SK-N-SH treated with all-trans-retinoic acid at 6 μM for 48 hours (cell line): Measurements from ENCODE around the gene PANX1.
A peak's percentile ranks its signal among the peaks of the same experiment; 100 is the strongest.

Experiments
- ATAC-seq: fragments of 200-7000 bp; cut with Tn5 transposase; 3 replicates; pipeline ENCODE4 v1.9.1; 2020; ENCODE audit warnings: mild to moderate bottlenecking, moderate library complexity
- ARNTL ChIP-seq: fragments of 450-650 bp; formaldehyde crosslinking; IDR thresholded peaks from 2 replicates; pipeline ENCODE4 v1.5.0; 2020; ENCODE audit warnings: low read depth, mild to moderate bottlenecking, moderate library complexity, borderline replicate concordance
- BACH2 ChIP-seq: fragments of 250-450 bp; sonication (Bioruptor Pico); IDR thresholded peaks from 2 replicates; pipeline ENCODE4 v1.9.0; 2021; ENCODE audit warnings: mild to moderate bottlenecking, borderline replicate concordance
- CSDC2 ChIP-seq: fragments of 250-450 bp; sonication (Bioruptor Pico); IDR thresholded peaks from 2 replicates; pipeline ENCODE4 v1.5.0; 2020; ENCODE audit warnings: mild to moderate bottlenecking, moderate library complexity
- GLIS3 ChIP-seq: fragments of 250-450 bp; sonication (Bioruptor Pico); IDR thresholded peaks from 2 replicates; pipeline ENCODE4 v1.5.0; 2020; ENCODE audit warnings: mild to moderate bottlenecking, moderate library complexity
- OSR1 ChIP-seq: fragments of 250-450 bp; sonication (Bioruptor Pico); IDR thresholded peaks from 2 replicates; pipeline ENCODE4 v1.8.0; 2022; ENCODE audit warnings: moderate library complexity, mild to moderate bottlenecking, inconsistent platforms
- PATZ1 ChIP-seq: fragments of 250-450 bp; sonication (Bioruptor Pico); IDR thresholded peaks from 2 replicates; pipeline ENCODE4 v1.8.0; 2020; ENCODE audit warnings: mild to moderate bottlenecking, moderate library complexity, borderline replicate concordance
- POU6F1 ChIP-seq: fragments of 250-450 bp; sonication (Bioruptor Pico); IDR thresholded peaks from 2 replicates; pipeline ENCODE4 v1.8.0; 2021; ENCODE audit warnings: low read depth, mild to moderate bottlenecking, moderate library complexity, borderline replicate concordance
- PPARA ChIP-seq: fragments of 250-450 bp; sonication (Bioruptor Pico); IDR thresholded peaks from 2 replicates; pipeline ENCODE4 v1.5.0; 2020; ENCODE audit warnings: mild to moderate bottlenecking, borderline replicate concordance
- RARB ChIP-seq: fragments of 250-450 bp; sonication (Bioruptor Pico); IDR thresholded peaks from 2 replicates; pipeline ENCODE4 v1.8.0; 2021; ENCODE audit warnings: mild to moderate bottlenecking, moderate library complexity
- TCF4 ChIP-seq: fragments of 250-450 bp; sonication (Bioruptor Pico); IDR thresholded peaks from 2 replicates; pipeline ENCODE4 v1.8.0; 2021; ENCODE audit warnings: mild to moderate bottlenecking, moderate library complexity, borderline replicate concordance
- TOX ChIP-seq: fragments of 250-450 bp; sonication (Bioruptor Pico); IDR thresholded peaks from 2 replicates; pipeline ENCODE4 v1.8.0; 2021; ENCODE audit warnings: mild to moderate bottlenecking, moderate library complexity, borderline replicate concordance
- TSHZ2 ChIP-seq: fragments of 250-450 bp; sonication (Bioruptor Pico); IDR thresholded peaks from 2 replicates; pipeline ENCODE4 v1.5.0; 2020; ENCODE audit warnings: mild to moderate bottlenecking, moderate library complexity
- ZC3H10 ChIP-seq: fragments of 250-450 bp; sonication (Bioruptor Pico); IDR thresholded peaks from 2 replicates; pipeline ENCODE4 v1.5.1; 2021; ENCODE audit warnings: mild to moderate bottlenecking, moderate library complexity
- ZFP30 ChIP-seq: fragments of 450-650 bp; formaldehyde crosslinking; IDR thresholded peaks from 2 replicates; pipeline ENCODE4 v1.5.0; 2022; ENCODE audit warnings: mild to moderate bottlenecking, moderate library complexity
- ZNF565 ChIP-seq: fragments of 450-650 bp; formaldehyde crosslinking; conservative IDR thresholded peaks from 2 replicates; pipeline ENCODE4 v1.5.0; 2020; ENCODE audit warnings: low read depth, mild to moderate bottlenecking, moderate library complexity
- ZNF70 ChIP-seq: fragments of 450-650 bp; formaldehyde crosslinking; IDR thresholded peaks from 2 replicates; pipeline ENCODE4 v1.5.0; 2020; ENCODE audit warnings: mild to moderate bottlenecking, moderate library complexity
- ZNF8 ChIP-seq: fragments of 450-650 bp; formaldehyde crosslinking; IDR thresholded peaks from 2 replicates; pipeline ENCODE4 v1.5.0; 2020; ENCODE audit warnings: mild to moderate bottlenecking, moderate library complexity
- TF ChIP-seq, protein P1 (sequence below): fragments of 250-450 bp; sonication (Bioruptor Pico); IDR thresholded peaks from 2 replicates; pipeline ENCODE4 v1.5.1; 2021; ENCODE audit warnings: mild to moderate bottlenecking, moderate library complexity
- TF ChIP-seq, protein P2 (sequence below): fragments of 250-450 bp; sonication (Bioruptor Pico); IDR thresholded peaks from 2 replicates; pipeline ENCODE4 v1.5.1; 2020; ENCODE audit warnings: low read depth, mild to moderate bottlenecking, moderate library complexity

PANX1 gene

DNA sequence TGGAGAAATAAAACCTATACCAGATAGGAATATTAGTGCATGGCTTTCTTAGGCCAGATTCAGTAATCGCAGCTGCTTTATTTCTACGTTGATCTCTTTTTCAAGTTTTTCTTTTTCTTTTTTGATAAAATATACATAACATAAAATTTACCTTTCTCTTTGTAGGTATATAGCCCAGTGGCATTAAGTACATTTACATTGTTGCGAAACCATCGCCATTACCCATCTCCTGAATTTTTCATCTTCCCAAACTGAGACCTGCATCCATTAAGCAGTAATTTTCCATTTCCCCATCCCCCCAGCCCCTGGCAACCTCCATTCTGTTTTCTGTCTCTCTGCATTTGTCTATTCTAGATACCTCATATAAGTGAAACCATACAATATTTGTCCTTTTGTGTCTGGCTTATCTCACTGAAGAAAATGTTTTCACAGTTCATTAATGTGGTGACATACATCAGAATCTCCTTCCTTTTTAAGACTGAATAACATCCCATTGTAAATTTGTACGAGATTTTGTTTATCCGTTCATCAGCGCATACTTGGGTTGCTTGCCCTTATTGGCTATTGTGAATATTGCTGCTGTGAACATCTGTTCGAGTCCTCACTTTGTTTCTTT is 41.4 kb downstream of the PANX1 start:
- no peak for ATAC-seq
- TF ChIP-seq CSDC2 (CRISPR knock-in tag), result no peak

- TF ChIP-seq TSHZ2 (CRISPR knock-in tag) (no peak), RARB (no peak), ZNF565 (CRISPR knock-in tag) (no peak), TOX (CRISPR knock-in tag) (no peak), GLIS3 (CRISPR knock-in tag) (no peak), ZNF70 (no peak), ZNF8 (no peak), ZFP30 (CRISPR knock-in tag) (no peak), PPARA (CRISPR knock-in tag) (no peak), ZC3H10 (no peak), CSDC2 (CRISPR knock-in tag) (no peak), BACH2 (CRISPR knock-in tag) (no peak), POU6F1 (CRISPR knock-in tag) (no peak), ARNTL (CRISPR knock-in tag) (no peak), OSR1 (CRISPR knock-in tag) (no peak), PATZ1 (no peak), TCF4 (no peak)
- TF ChIP-seq, protein P1, sequence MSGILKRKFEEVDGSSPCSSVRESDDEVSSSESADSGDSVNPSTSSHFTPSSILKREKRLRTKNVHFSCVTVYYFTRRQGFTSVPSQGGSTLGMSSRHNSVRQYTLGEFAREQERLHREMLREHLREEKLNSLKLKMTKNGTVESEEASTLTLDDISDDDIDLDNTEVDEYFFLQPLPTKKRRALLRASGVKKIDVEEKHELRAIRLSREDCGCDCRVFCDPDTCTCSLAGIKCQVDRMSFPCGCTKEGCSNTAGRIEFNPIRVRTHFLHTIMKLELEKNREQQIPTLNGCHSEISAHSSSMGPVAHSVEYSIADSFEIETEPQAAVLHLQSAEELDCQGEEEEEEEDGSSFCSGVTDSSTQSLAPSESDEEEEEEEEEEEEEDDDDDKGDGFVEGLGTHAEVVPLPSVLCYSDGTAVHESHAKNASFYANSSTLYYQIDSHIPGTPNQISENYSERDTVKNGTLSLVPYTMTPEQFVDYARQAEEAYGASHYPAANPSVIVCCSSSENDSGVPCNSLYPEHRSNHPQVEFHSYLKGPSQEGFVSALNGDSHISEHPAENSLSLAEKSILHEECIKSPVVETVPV (CRISPR knock-in tag), result no peak
- TF ChIP-seq, protein P2, sequence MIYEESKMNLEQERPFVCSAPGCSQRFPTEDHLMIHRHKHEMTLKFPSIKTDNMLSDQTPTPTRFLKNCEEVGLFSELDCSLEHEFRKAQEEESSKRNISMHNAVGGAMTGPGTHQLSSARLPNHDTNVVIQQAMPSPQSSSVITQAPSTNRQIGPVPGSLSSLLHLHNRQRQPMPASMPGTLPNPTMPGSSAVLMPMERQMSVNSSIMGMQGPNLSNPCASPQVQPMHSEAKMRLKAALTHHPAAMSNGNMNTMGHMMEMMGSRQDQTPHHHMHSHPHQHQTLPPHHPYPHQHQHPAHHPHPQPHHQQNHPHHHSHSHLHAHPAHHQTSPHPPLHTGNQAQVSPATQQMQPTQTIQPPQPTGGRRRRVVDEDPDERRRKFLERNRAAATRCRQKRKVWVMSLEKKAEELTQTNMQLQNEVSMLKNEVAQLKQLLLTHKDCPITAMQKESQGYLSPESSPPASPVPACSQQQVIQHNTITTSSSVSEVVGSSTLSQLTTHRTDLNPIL, result no peak
- no peak for ATAC-seq
These were observed 42.3 kb downstream of the PANX1 start for GRCh38 chr11:94170953-94171352.

DNA sequence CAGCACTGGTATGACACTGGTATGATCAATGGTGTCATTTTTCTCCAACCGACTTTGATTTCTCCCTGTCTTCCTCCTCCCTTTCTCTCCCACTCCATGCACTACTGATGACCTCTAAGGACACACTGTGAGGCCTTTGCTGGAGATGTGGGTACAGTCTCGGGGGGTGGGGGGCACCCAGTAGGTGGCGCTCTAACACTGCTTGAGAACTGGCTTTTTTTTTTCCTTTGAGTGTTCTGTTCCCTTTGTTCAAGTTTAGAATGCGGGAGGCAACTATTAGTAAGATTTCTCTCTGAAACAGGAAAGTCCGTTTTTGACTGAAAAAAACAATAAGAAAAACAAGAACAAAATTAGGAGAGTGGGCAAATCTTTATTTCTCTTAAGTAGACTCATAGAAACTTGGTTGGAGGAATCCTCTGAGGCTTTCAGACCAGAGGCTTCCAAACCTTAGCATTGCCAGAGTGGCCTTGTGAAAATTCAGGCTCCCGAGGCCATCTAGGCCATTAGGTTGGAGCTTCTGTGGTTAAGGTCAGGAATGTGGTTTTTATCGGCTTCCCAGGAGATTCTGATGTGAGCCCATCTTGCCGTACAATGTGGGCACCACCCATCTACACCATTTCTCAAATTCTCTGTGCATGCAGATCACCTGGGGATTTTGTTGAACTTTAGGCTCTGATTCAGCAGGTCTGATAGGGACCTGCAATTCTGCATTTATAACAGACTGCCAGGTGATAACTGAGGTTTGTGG is 43.2 kb downstream of the PANX1 start:
- peak; percentile 86 for ATAC-seq
- no peak for TF ChIP-seq OSR1 (CRISPR knock-in tag)
- TF ChIP-seq, protein P1 (CRISPR knock-in tag), result no peak
- no peak for TF ChIP-seq BACH2 (CRISPR knock-in tag)
- TF ChIP-seq TSHZ2 (CRISPR knock-in tag), result no peak
- TF ChIP-seq, all 23 proteins: peak for 0
